ELF-1 (cell line): ENCODE data around the gene NSD2.
"Not testable (repeated sequence)": the region's sequence is repeated elsewhere in the genome, so short reads cannot be mapped to it uniquely, and the experiment has no call there.

ENCODE experiments used
- DNase-seq: peaks from one replicate; pipeline ENCODE4 v3.0.0-alpha.2; 2016; ENCODE audit warnings: low read depth, low spot score

The NSD2 gene

GRCh38 chr4:1984406-1985191, 113.4 kb downstream of the NSD2 start:
- no peak for DNase-seq

- no peak for DNase-seq
Observed at GRCh38 chr4:1985294-1985693, 114.1 kb downstream of the NSD2 start.

- DNase-seq = no peak
Observed at GRCh38 chr4:1985780-1986577, 114.8 kb downstream of the NSD2 start.

- no peak for DNase-seq
Observed at GRCh38 chr4:1986578-1987210, 115.5 kb downstream of the NSD2 start.

GRCh38 chr4:1987296-1987695, 116.1 kb downstream of the NSD2 start:
- no peak for DNase-seq

- no peak for DNase-seq
Observed at GRCh38 chr4:1987721-1988326, 116.6 kb downstream of the NSD2 start.

GRCh38 chr4:1988327-1988724, 117.1 kb downstream of the NSD2 start:
- DNase-seq = no peak

- no peak for DNase-seq
Observed at GRCh38 chr4:1989533-1990347, 118.5 kb downstream of the NSD2 start.

- no peak for DNase-seq
Observed at GRCh38 chr4:1990348-1990645, 119.1 kb downstream of the NSD2 start.

GRCh38 chr4:1990676-1991075, 119.5 kb downstream of the NSD2 start:
- no peak for DNase-seq

- no peak for DNase-seq
Observed at GRCh38 chr4:1991087-1991486, 119.9 kb downstream of the NSD2 start.

- no peak for DNase-seq
Observed at GRCh38 chr4:1991596-1992434, 120.6 kb downstream of the NSD2 start.

- peak; percentile 77 for DNase-seq
Observed at GRCh38 chr4:1992468-1993168, 121.4 kb downstream of the NSD2 start.

- DNase-seq = no peak
Observed at GRCh38 chr4:1993169-1993516, 122.0 kb downstream of the NSD2 start.

GRCh38 chr4:1993718-1994516, 122.7 kb downstream of the NSD2 start:
- DNase-seq = not testable (repeated sequence)

GRCh38 chr4:1994938-1995337, 123.7 kb downstream of the NSD2 start:
- no peak for DNase-seq

- DNase-seq = no peak
Observed at GRCh38 chr4:1996866-1997611, 125.8 kb downstream of the NSD2 start.

GRCh38 chr4:1997712-1998111, 126.5 kb downstream of the NSD2 start:
- DNase-seq = no peak
